GM21737 (cell line): ENCODE data around the gene TFF3.

Experiments used
- ATAC-seq: cut with Tn5 transposase; IDR thresholded peaks from one replicate; pipeline ENCODE4 v1.9.1; 2021; ENCODE audit warnings: mild to moderate bottlenecking, moderate library complexity; ENCODE audit not compliant: unreplicated experiment

Gene TFF3

GRCh38 chr21:42272984-42273600 lies 42.1 kb downstream of the TFF3 start:
- no peak for ATAC-seq

- no peak for ATAC-seq
Observed at GRCh38 chr21:42272109-42272962, 42.9 kb downstream of the TFF3 start.

- ATAC-seq, result no peak
Observed at GRCh38 chr21:42271065-42271464, 44.1 kb downstream of the TFF3 start.

GRCh38 chr21:42269386-42269785 lies 45.8 kb downstream of the TFF3 start:
- ATAC-seq, result no peak

- ATAC-seq, result no peak
Observed at GRCh38 chr21:42266971-42267556, 48.1 kb downstream of the TFF3 start.

GRCh38 chr21:42265231-42265812 lies 49.9 kb downstream of the TFF3 start:
- no peak for ATAC-seq

GRCh38 chr21:42264245-42265195 lies 50.7 kb downstream of the TFF3 start:
- no peak for ATAC-seq

- ATAC-seq, result no peak
Observed at GRCh38 chr21:42263591-42264131, 51.5 kb downstream of the TFF3 start.

- no peak for ATAC-seq
Observed at GRCh38 chr21:42262831-42263231, 52.4 kb downstream of the TFF3 start.

GRCh38 chr21:42261829-42262200 lies 53.4 kb downstream of the TFF3 start:
- ATAC-seq, result no peak
